Fibroblast of lung (primary cell): ENCODE data around the gene XXYLT1.

Source experiments
- EZH2 ChIP-seq: IDR thresholded peaks from 2 replicates; pipeline ENCODE4 v1.5.1; 2012; ENCODE audit warnings: low read length, control low read depth, mild to moderate bottlenecking; ENCODE audit errors: missing control alignments
- TF ChIP-seq, protein P1 (sequence below), 2 donors: IDR thresholded peaks in 1 of 2; conservative IDR thresholded peaks in 1 of 2; 1 replicate in 1 of 2; 2 replicates in 1 of 2; pipeline ENCODE4 v1.5.1; 2011 to 2012; ENCODE audit warnings: low read length in 2 of 2, control low read depth in 1 of 2, inconsistent platforms in 1 of 2, low read depth in 1 of 2, mild to moderate bottlenecking in 1 of 2

DNA sequence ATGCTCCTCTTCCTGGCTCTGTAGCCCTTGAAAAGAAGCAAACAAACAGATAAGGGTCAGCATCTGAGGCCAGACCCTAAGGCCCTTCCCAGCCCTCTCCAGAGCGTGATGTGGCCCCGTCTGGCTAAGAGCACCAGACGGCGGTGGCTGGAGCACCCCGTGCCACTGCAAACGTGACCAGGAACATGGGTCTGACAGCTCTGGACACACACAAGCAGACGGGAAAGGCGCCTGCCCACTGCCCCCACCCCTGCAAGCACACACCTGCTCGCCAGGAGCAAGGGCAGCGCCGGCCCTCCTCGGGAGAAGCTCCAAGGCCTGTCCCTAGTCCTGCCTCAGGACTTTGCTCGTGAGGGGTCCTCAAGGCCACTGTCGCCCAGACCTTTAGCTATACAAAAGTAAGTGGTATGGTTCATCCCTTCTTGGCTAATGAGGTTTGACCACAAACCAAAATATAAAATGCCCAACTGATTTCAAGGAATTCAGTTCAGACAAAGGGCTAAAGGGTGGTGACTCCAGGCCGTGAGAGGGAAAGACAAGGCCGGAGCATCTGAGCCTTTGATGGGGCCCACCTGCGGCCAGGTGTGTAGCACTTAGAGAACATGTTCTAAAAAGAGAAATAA lies 90.4 kb downstream of the XXYLT1 start:
- TF ChIP-seq, protein P1, sequence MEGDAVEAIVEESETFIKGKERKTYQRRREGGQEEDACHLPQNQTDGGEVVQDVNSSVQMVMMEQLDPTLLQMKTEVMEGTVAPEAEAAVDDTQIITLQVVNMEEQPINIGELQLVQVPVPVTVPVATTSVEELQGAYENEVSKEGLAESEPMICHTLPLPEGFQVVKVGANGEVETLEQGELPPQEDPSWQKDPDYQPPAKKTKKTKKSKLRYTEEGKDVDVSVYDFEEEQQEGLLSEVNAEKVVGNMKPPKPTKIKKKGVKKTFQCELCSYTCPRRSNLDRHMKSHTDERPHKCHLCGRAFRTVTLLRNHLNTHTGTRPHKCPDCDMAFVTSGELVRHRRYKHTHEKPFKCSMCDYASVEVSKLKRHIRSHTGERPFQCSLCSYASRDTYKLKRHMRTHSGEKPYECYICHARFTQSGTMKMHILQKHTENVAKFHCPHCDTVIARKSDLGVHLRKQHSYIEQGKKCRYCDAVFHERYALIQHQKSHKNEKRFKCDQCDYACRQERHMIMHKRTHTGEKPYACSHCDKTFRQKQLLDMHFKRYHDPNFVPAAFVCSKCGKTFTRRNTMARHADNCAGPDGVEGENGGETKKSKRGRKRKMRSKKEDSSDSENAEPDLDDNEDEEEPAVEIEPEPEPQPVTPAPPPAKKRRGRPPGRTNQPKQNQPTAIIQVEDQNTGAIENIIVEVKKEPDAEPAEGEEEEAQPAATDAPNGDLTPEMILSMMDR (conservative IDR thresholded peaks at IDR 0.05 in 1 of 2, IDR thresholded peaks at IDR 0.05 in 1 of 2; ENCODE audit: low read depth in 1 of 2, low read length in 2 of 2) = no peak
- TF ChIP-seq EZH2 = no peak
